ENCODE data around the gene OSTN.
"Not testable (repeated sequence)": the region's sequence is repeated elsewhere in the genome, so short reads cannot be mapped to it uniquely, and the experiment has no call there.

Gene OSTN

DNA sequence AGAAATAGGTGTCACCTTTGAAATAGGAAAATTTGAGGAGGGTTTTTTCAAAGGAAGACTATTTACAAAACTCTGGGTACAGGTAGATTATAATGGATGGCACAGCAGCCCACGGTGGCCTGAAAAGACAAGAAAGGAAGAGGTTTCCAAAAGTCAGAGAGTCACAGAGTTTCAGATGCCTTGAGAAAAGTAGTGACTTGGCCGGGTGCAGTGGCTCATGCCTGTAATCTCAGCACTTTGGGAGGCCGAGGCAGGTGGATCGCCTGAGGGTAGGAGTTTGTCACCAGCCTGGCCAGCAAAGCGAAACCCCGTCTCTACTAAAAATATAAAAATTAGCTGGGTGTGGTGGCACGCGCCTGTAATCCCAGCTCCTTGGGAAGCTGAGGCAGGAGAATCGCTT, 35.2 kb downstream of the OSTN start:
- DNase-seq (ENCODE audit: low spot score) = no peak

DNA sequence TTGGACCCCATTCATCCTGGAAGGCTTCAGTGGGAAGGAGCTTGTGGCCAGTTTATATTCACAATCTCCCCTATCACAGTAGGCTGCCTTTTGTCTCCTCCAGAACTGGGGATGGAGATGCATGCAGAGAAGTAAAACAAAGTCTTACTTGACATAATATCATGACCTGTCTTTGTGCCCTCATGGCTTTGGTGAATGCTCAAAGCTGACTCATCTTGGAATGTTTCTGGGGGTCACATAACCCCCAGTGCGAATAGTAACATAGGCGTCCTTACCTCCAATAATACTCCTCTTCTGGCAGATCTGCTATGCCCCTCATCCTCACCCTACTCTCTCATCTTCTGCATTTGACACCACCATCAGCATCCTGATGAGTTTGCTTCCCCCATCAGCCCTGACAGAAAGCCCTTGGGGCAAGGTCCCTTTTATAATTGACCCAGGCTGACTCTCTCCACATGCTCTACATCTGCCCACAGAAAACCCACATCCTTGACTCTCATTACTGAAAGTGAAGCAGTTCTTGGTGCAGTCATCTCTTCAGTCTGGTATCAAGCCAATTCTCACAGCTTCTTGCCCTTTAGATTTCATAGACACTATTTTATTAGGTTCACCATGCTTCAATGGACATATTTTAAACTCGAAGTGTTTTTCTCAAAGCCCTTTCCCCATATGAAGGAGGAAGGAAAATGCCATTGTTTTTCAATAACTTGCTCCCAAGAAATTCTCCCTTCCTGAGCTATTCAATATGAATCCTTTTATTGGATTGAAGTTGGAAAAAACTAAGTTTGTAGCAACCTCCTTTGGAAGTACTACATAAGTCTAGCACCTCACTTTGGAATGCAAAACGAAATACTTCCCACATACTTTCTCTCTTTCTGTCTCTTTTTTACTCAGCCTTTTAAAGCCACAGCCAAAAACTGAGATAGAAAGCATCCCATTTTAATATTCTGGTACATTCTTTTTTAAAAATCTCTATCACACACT, 36.6 kb downstream of the OSTN start:
- no peak for DNase-seq (ENCODE audit: low spot score)

DNA sequence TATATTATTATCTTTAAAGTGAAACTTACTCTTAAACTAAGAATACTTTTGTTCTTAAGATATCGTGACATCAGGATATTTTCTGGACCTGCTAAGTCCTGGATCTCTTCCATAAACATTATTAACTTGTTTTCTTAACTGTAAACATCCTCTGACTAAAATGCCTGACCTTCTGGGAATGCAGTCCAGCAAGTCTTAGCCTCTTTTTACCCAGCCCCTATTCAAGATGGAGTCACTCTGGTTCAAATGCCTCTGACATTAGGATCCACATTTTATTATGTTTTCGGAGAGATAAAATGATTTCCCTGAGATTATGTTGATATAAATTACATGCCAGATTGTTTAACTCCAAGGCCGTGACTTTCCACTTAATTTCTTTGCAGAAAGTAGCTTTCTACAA, 37.6 kb downstream of the OSTN start:
- no peak for DNase-seq (ENCODE audit: low spot score)

DNA sequence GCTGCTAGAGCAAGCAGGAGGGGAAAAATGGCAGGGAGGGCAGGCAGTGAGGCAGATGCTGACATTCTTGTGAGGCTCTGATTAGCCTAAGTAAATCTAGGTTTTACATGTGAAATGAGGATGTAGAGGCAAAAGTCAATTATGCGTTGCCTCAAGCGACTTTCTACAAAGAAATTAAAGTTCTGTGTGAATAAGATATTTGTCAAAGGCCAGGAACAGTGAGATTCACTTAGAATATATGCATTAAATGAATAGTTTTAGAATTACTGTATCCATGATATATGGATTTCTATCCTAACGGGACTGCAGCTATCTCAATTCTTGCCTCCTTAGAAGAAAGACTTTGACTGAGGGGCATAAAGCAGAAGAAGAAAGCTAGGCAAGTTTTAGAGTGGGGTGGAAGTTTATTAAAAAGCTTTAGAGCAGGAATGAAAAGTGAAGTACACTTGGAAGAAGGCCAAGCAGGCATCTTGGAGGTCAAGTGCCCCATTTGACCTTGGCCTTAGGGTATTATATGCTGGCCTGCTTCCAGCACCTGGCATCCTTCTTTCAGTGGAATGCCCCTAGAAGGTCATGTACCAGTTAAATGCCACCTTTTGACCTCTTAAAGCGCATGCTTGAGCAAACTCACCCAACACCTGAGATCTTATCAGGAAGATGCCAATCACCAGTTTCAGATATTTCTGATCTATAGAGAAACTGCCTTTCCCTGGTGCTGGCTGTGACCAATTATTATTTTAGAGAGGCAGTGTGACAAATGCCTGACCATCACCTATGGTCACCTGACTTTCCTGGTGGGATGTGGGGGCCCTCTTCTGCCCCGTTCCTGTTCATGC, 38.2 kb downstream of the OSTN start:
- DNase-seq (ENCODE audit: low spot score) = no peak

DNA sequence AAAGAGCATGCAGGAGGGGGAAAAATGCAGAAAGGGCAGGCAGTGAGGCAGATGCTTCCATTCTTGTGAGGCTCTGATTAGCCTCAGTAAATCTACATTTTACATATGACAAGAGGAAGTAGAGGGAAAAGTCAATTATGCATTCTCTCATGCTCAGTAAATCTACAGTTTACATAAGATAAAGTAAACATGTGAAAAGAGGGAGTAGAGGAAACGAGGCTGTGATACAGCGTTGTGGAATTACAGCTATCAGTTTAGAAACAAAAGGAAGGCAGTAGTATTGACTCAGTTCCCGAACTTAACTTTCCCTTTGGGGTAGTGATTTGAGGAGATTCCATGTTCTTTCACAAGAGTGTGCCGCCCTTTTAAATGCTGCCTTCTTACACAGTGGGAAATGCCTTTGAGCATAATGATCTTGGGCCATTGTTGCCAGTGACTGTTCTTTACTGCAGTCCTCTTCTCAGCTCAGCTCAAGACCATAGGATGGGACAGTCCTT, 39.3 kb downstream of the OSTN start:
- no peak for DNase-seq (ENCODE audit: low spot score)

DNA sequence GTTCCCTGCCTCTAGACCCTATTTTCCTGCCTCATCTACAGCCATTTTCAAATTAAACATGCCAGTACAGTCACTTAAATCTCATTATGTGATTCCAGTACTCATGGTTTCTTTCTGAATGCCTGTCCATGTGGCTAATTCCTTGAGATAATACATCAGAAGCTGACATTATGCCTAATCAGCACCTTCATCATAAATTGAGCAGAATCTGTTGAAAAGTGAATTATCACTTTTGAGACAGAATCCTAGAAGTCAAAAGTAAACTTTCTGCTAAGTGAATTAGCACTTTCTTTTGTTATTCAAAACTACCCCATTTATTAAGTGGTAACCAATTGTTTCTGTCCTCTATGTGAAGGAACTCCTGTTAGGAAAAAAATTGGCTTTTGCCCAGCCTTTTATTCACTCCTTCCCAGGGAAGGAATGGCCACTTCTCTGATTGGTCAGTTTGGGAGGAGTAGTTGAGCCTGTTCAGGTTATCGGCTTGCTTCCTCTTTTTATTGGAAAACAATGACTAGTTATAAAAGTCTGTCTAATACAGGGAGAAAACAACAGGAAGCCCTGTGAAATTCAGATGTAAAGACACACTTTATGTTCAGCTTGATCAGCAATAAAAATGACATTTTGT, 40.5 kb downstream of the OSTN start:
- DNase-seq (ENCODE audit: low spot score) = no peak

DNA sequence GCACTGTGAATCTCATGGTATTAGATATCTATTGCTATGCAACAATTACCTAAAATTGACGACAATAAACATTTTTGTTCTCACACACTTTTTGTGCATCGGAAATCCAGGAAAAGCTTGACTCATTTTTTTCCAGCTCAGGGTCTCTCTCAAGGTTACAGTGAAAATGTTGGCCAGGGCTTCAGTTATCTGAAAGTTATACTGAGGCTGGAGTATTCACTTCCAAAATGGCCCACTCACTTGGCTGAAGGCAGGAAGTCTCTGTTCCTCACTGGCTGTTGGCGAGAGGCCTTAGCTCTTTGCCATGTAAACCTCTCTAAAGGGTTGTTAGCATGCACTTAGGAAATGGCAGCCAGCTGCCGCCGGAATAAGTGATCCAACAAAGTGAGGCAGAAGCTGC, 41.4 kb downstream of the OSTN start:
- no peak for DNase-seq (ENCODE audit: low spot score)

DNA sequence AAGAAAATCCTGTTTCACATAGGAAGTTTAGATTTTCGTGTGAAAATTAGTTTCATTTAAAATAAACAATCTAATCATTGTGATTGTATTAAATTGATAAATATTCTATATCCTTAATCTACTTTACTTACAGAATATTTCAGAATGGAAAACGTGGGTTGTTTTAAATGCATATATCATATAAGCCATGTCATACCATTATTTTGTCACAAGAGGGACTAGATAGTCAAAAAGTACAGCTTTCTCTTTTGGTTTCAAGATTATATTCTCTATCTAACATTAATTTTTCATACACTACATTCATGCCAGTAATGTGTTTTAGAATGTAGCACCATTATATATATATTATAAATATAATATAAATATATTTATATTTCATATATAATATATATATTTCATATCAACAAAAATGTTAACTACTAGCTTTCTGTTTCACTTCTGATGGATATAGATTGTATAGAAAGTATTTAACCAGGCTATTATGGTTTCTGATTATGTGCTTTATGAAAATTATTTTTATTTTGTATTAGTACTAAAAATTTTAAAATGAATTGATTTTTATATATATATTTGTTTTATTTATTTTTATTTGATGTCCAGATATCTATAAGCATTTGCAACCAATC, 45.3 kb downstream of the OSTN start:
- no peak for DNase-seq (ENCODE audit: low spot score)

DNA sequence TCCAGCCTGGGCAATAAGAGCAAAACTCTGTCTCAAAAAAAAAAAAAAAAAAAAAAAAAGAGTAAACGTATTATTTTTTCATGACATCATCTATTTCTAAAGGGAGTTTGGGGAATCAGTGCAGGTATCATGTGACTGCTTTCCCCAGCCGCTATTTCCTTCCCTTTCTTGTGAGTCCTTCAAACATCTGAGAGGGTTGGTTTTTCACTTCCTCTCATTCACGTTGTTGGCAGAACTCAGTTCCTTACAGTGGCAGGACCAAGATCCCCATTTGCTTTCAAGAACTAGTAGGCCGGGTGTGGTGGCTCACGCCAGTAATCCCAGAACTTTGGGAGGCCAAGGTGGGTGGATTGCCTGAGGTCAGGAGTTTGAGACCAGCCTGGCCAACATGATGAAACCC, 47.0 kb downstream of the OSTN start:
- DNase-seq (ENCODE audit: low spot score) = not testable (repeated sequence)

DNA sequence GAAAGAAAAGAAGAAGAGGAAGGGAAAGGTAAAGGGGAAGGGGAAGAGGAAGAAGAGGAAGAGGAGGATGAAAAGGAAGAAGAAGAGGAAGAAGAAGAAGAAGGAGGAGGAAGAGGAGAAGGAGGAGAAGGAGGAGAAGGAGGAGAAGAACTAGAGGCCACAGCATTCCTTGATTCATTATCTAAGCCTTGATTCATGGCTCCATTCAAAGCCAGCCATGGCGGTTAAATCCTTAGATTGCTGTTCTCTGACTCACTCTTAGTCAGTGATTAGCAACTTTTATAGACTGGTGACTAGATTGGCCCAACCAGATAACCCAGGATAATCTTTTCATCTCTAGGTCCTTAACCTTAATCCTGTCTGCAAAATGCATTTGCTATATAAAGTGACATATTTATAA, 47.6 kb downstream of the OSTN start:
- DNase-seq (ENCODE audit: low spot score) = no peak

DNA sequence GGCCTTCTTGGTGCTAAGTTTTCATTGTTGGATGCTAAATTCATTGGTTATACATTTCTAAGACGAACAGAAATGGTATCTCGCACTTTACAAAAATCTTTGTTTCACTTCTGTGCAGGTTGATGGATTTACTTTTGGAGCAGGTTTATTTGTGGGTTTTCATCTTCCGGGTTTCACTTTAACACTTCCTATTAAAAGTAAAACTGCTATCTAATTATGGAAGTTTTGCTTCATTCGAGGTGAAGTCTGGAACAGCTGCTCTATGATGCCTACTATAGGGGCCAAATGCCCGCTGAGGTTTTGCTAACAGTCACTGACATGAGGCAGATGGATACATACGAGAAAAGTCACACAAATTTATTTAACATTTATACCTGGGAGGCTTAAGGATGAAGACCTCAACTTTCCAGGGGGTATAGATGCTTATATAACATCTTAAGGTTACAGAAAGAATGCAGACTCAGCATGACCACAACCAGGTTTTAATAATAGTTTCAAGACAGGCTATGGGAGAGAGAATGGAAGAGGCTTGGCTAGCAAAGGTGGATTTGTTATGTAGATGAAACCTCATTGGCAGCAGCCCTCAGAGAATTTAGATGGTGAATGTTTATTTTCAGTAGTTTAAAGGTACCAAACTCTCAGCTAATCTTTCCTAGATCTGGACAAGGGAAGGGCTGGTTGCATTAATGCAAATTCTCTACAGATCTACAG, 54.2 kb downstream of the OSTN start:
- no peak for DNase-seq (ENCODE audit: low spot score)

DNA sequence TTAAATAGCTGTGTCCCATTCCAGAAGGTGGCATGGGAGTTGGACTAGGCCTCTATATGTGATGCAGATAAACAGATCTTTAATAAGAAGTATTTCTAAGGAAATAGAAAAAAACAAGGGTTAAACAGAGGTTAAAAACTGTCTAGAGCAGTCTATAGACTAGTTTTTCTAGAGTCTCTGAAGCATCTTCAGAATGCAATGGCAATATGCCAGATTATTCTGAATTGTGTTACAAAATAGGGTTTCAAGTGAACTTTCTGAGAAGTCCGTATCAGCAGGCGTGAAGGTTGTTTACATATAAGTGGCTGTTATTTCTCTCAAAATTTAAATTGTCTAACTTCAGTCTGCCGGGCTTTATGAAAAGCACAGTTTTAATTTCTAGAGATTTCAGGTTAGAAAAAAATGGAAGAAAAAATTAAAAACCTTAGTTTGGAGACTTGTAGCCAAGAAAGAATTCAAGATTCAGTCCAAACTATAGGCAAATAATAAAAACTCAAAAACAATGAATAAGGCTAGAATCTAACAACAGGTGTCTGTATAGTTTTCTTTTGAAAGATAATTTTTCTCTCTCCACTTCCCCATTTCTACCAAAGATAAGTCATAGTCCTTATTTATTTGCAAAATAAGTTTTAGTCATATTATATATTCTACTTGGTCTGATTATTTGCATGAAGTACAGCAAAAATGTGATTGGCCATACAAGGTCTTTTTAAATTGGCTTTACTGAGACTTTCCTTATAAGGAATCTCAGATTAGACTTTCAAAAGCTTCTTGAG, 55.2 kb downstream of the OSTN start:
- DNase-seq (ENCODE audit: low spot score) = no peak

DNA sequence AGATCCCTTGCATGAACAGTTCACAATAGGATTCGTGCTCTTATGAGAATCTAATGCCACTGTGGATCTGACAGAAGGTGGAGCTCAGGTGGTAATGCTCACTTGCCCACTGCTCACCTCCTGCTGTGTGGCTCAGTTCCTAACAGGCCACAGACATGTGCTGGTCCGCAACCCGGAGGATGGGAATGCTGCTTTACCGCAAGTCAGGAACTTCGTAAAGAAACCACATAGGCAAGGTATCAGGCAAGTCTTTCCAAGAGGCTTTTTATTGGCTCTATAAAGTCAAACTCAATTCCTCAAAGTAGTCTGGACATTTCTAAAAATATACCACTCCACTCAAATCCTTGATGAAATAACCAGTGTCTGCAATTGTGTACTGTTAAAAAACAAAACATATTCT, 56.1 kb downstream of the OSTN start:
- DNase-seq (ENCODE audit: low spot score) = no peak

DNA sequence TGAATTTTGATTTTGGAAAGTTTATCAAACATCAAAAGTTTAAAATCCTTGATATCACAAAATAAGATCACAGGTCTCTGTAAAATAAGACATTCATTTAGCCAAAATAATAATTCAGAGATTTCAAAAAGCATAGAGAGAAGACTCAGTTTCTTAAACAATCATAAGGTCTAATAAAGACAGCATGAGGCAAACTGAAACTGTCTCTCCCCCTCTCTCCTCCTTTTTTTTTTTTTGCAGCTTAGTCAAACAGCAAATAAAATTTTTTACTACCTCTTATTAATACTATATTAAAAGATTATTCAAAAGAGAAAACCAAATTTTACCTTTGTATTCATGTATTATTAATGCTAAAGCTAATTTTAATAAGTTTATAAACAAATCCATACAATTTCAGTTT, 57.4 kb downstream of the OSTN start:
- DNase-seq (ENCODE audit: low spot score) = no peak

DNA sequence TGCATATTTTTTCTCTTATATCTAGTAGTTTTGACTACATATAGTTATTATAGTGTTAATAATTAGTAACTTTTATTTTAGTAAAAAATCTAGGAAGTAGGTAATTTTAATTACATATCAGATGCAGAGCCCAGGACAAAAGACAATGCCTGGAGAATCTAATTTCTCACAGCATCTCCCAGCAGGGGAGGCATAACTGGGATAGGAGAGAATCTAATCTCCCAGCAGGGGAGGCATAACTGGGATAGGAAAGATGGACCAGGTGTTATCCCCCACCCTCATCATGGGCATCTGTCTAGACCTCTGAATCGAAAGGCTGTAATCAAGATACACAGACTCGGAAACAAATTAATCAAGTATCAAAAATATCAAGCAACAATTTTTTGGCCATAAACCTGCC, 58.2 kb downstream of the OSTN start:
- DNase-seq (ENCODE audit: low spot score) = no peak

DNA sequence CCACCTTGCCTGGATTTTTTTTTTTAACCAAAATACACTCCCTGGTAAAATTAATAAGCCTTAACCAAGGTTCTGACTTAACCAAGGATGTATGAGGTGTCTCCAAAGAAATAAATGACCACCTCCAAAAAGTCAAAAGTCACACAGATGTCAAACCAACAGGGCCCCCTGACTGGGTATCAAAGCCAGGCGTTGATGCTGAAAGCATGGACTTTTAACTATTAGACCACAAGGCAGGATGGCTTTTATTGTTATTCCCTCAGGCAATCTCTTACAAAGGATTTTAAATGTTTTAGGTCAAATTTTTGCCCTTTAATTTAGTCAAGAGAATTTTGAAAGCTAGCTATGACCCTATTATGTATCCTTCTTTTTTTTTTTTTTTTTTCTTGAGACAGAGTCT, 60.4 kb downstream of the OSTN start:
- DNase-seq (ENCODE audit: low spot score) = no peak

DNA sequence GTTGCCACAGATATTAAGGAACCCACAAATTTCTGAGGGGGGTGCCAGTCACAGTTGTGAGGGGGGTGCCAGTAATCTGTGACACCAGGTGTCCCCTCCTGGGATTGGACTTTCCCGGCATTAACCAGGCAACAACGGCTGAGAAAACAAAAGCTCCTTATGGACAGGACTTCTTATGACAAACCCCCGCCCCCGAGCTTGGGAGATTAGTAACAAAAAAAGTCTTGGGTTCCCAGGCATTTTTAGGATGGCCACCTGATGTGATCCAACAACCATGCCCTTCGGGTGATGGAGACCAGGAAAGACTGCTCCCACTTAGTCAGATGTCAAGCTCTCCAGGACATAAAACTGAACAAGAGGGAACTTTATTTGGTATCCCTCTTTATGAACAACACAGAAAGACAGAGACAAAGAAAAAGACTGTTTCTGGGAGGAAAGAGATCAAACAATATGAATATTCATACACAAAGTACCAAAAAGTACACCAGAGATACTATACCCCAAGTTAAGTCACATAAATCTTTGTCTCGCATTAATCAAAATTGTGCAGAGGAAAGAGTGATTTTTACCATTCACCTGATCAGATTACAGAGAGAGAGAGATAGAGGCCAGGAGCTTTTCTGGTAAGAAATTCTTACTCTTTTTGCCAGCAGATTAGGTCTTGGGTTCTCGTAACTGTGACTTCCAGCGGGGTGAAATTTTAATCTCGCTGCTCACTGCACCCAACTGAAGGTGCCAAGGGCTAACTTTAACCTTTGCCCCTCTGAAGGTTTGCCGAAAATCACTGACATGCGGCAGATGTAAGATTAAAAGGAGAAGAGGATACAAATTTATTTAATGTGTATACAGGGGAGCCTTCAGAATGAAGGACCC, 61.6 kb downstream of the OSTN start:
- DNase-seq (ENCODE audit: low spot score) = no peak

DNA sequence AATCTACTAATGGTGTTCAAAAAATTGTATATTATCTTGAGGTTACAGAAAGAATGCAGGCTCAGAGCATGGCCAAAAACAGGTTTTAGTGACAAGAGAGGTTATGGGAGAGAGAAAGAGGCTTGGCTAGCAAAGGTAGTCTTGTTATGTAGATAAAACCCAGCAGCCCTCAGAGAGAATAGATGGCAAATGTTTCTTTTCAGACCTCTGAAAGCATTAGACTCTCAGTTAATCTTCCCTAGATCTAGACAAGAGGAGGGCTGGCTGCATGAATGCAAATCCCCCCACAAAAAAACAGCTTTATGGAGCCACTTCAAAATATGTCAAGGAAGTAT, 62.2 kb downstream of the OSTN start:
- no peak for DNase-seq (ENCODE audit: low spot score)

DNA sequence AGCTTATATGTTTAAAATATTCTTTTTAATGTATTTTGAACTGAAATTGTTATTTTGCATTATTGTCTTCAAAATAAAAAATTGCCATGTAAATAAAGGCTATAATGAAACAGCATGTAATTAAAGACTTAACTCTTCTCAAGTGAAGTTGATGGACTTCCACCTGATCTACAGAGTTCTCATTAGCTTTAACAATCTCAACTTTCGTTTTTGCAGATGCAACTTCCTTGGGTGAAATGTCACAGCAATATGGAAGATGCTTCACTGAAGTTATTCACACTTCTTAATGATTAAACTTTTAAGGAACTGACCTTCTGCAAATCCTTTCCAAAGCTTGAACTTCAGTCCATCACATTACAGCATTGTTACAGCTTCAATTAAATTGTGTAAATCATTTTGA, 63.6 kb downstream of the OSTN start:
- no peak for DNase-seq (ENCODE audit: low spot score)

All from SK-N-DZ (cell line).